Measurements from ENCODE around the gene VGLL4. TPM values are rescaled to one million over a fixed set of nuclear protein-coding genes. Genes with fewer than 3 reads are reported as not detected.

Gene VGLL4
- total RNA-seq, 1 experiment from 2014 or later = 46.1 TPM

DNA sequence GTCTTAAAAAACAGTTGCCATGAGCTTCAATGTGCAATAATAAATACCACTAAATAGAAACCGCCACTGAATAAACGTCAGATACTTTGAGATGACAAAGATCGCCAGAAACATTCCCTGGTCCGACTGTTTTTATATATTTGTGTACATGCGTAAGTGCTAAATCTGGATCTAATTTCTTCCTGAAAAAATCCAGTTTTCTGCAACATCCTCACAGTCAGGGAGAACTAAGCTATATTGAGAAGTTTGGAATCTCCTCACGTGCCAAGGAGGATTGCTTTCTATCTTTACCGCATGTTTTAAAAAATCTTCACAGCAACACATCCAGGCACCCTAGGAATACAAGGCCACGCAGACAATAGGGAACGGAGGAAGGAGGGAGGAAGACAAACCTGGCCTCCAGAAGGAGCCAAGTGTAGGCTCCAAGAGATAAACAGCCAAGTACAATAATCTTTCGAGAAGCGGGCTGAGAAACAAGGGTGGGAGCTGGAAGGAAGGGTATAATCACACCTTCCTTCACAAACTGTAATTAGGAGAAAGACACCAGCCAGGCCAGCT lies 5.7 kb downstream of the VGLL4 start:
- CTCF ChIA-PET = interaction anchor here (0.6 to 1.2 kb wide), 2 partner anchors 12 to 38 kb away, joined by 3 to 4 read pairs; no protein-coding TSS in a partner anchor
- Histone ChIP-seq H3K36me3 (ENCODE audit: control insufficient read depth, insufficient read depth, low read length) (no peaks in the 10 kb centered on the region; the same call in 1 of the 2 replicates), H3K27me3 (replicated peaks; ENCODE audit: control insufficient read depth, insufficient read depth, low read length) (no peaks in the 10 kb centered on the region), H3K4me3 (ENCODE audit: low read depth, low read length) (no peak overlapping the region), H3K9me3 (no peaks in the 10 kb centered on the region), H3K4me1 (0 out of 2 replicates have a peak, but pooled peaks cover 4% of the 10 kb centered on the region)
- no peaks in the 10 kb centered on the region for H3K9me3 Mint-ChIP-seq (ENCODE audit: unreplicated experiment)
- H3K4me1 Mint-ChIP-seq (ENCODE audit: low read depth, unreplicated experiment) = peaks cover 25% of the 10 kb centered on the region
- H3K27me3 Mint-ChIP-seq (ENCODE audit: insufficient read depth, unreplicated experiment) = no peaks in the 10 kb centered on the region
- no peak for TF ChIP-seq CTCF (IDR thresholded peaks at IDR 0.05; ENCODE audit: insufficient read depth in 1 of 2, low read depth in 1 of 2, low read length in 1 of 2, severe bottlenecking in 1 of 2, unreplicated experiment in 1 of 2)
- POLR2A ChIA-PET = no interaction called here
- no peak overlapping the region for H3K27ac Mint-ChIP-seq (ENCODE audit: unreplicated experiment)
- intact Hi-C loops (cut with micrococcal nuclease; ENCODE audit: unreplicated experiment) = no loop called here
- no peak for DNase-seq
- BruUV-seq (replicated peaks) = no TSS peak
- H3K4me3 Mint-ChIP-seq (ENCODE audit: unreplicated experiment) = no peak overlapping the region
- peaks cover 20% of the 10 kb centered on the region for H3K36me3 Mint-ChIP-seq (ENCODE audit: insufficient read depth, unreplicated experiment)

DNA sequence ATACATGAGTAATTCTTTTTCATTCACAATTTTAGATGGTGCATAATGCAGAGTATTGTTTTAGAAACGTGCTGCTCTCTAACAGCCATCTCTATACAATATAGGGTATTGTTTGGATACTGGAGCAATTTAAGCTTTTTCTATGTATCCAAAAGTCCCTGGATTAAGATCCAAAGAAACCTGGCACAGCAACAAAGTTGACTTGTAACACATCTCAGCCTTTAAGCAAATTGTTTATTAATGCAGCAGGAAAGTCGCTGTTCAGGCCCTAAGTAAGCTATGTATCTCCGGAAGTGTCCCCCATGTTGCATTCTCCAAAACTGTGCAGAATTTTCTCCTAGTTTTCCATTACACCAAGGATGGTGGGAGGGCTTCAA lies 7.3 kb downstream of the VGLL4 start:
- TF ChIP-seq CTCF (IDR thresholded peaks at IDR 0.05; ENCODE audit: insufficient read depth in 1 of 2, low read depth in 1 of 2, low read length in 1 of 2, severe bottlenecking in 1 of 2, unreplicated experiment in 1 of 2) = no peak
- H3K4me1 ChIP-seq = 0 out of 2 replicates have a peak, but pooled peaks cover 2% of the 10 kb centered on the region
- ChIA-PET CTCF (no interaction called here), POLR2A (no interaction called here)
- H3K27me3 Mint-ChIP-seq (ENCODE audit: insufficient read depth, unreplicated experiment) = no peaks in the 10 kb centered on the region
- H3K4me1 Mint-ChIP-seq (ENCODE audit: low read depth, unreplicated experiment) = peaks cover 22% of the 10 kb centered on the region
- H3K36me3 Mint-ChIP-seq (ENCODE audit: insufficient read depth, unreplicated experiment) = peaks cover 13% of the 10 kb centered on the region
- H3K4me3 ChIP-seq (ENCODE audit: low read depth, low read length) = no peak overlapping the region
- no peaks in the 10 kb centered on the region for H3K9me3 Mint-ChIP-seq (ENCODE audit: unreplicated experiment)
- intact Hi-C loops (cut with micrococcal nuclease; ENCODE audit: unreplicated experiment) = no loop called here
- DNase-seq = no peak
- no TSS peak for BruUV-seq (replicated peaks)
- H3K27ac Mint-ChIP-seq (ENCODE audit: unreplicated experiment) = no peak overlapping the region
- H3K36me3 ChIP-seq (ENCODE audit: control insufficient read depth, insufficient read depth, low read length) = no peaks in the 10 kb centered on the region; the same call in 1 of the 2 replicates
- no peak overlapping the region for H3K4me3 Mint-ChIP-seq (ENCODE audit: unreplicated experiment)
- H3K27me3 ChIP-seq (replicated peaks; ENCODE audit: control insufficient read depth, insufficient read depth, low read length) = no peaks in the 10 kb centered on the region
- no peaks in the 10 kb centered on the region for H3K9me3 ChIP-seq

- Histone ChIP-seq H3K4me3 (ENCODE audit: low read depth, low read length) (no peak overlapping the region), H3K27me3 (replicated peaks; ENCODE audit: control insufficient read depth, insufficient read depth, low read length) (no peaks in the 10 kb centered on the region), H3K4me1 (no peaks in the 10 kb centered on the region), H3K9me3 (no peaks in the 10 kb centered on the region), H3K36me3 (ENCODE audit: control insufficient read depth, insufficient read depth, low read length) (no peaks in the 10 kb centered on the region; the same call in 1 of the 2 replicates)
- intact Hi-C loops (cut with micrococcal nuclease; ENCODE audit: unreplicated experiment) = no loop called here
- H3K27me3 Mint-ChIP-seq (ENCODE audit: insufficient read depth, unreplicated experiment) = no peaks in the 10 kb centered on the region
- ChIA-PET CTCF (no interaction called here), POLR2A (no interaction called here)
- H3K4me3 Mint-ChIP-seq (ENCODE audit: unreplicated experiment) = no peak overlapping the region
- DNase-seq = no peak
- no peak for TF ChIP-seq CTCF (IDR thresholded peaks at IDR 0.05; ENCODE audit: insufficient read depth in 1 of 2, low read depth in 1 of 2, low read length in 1 of 2, severe bottlenecking in 1 of 2, unreplicated experiment in 1 of 2)
- BruUV-seq (replicated peaks) = no TSS peak
- peaks cover 23% of the 10 kb centered on the region for H3K4me1 Mint-ChIP-seq (ENCODE audit: low read depth, unreplicated experiment)
- H3K9me3 Mint-ChIP-seq (ENCODE audit: unreplicated experiment) = no peaks in the 10 kb centered on the region
- H3K36me3 Mint-ChIP-seq (ENCODE audit: insufficient read depth, unreplicated experiment) = peaks cover 13% of the 10 kb centered on the region
- H3K27ac Mint-ChIP-seq (ENCODE audit: unreplicated experiment) = no peak overlapping the region
Measured at GRCh38 chr3:11635680-11636393, 7.9 kb downstream of the VGLL4 start.

Measured in Caco-2 (cell line).